Neural cell (in vitro differentiated cells): Measurements from ENCODE around the gene RAB5A.

Experiments used
- CTCF ChIP-seq: fragments of 450-650 bp; IDR thresholded peaks from 2 replicates; pipeline ENCODE4 v1.5.1; 2014; ENCODE audit warnings: antibody characterized with exemption, mild to moderate bottlenecking, moderate library complexity; ENCODE audit not compliant: poor library complexity, severe bottlenecking
- EP300 ChIP-seq: fragments of 450-650 bp; conservative IDR thresholded peaks from 2 replicates; pipeline ENCODE4 v1.6.1; 2014; ENCODE audit warnings: antibody characterized with exemption, mild to moderate bottlenecking, moderate library complexity; ENCODE audit not compliant: poor library complexity, severe bottlenecking
- EZH2 ChIP-seq: fragments of 200-600, 300-800 bp; shearing (Covaris generic), sonication (generic); IDR thresholded peaks from 2 replicates; pipeline ENCODE4 v1.6.1; 2014; ENCODE audit warnings: antibody characterized with exemption, low read length, borderline replicate concordance, mild to moderate bottlenecking; ENCODE audit not compliant: insufficient read depth, poor library complexity, severe bottlenecking
- MXI1 ChIP-seq: fragments of 450-650 bp; conservative IDR thresholded peaks from 2 replicates; pipeline ENCODE4 v1.6.1; 2014; ENCODE audit warnings: antibody characterized with exemption, mild to moderate bottlenecking; ENCODE audit not compliant: poor library complexity, severe bottlenecking
- POLR2AphosphoS5 ChIP-seq: IDR thresholded peaks from 2 replicates; pipeline ENCODE4 v1.6.1; 2012
- REST ChIP-seq: IDR thresholded peaks from 2 replicates; pipeline ENCODE4 v1.6.1; 2012; ENCODE audit warnings: borderline replicate concordance
- TAF1 ChIP-seq: IDR thresholded peaks from 2 replicates; pipeline ENCODE4 v1.6.1; 2012; ENCODE audit warnings: low read depth

GRCh38 chr3:19950316-19950715 lies 3.4 kb downstream of the RAB5A start:
- TF ChIP-seq CTCF, result no peak
- TF ChIP-seq EZH2, result no peak
- TF ChIP-seq EP300, result no peak
- TF ChIP-seq REST, result no peak
- TF ChIP-seq POLR2AphosphoS5, result no peak
- TF ChIP-seq MXI1, result no peak
- TF ChIP-seq TAF1, result no peak
